ENCODE results near the gene OR4E1. TPM values are rescaled to one million over a fixed set of nuclear protein-coding genes. Genes with fewer than 3 reads are reported as not detected.

OR4E1 gene
- total RNA-seq = not detected in 2 replicates

GRCh38 chr14:21673718-21674117, at the start of gene OR4E1:
Gene OR4E1 (minus strand): TSS chr14:21673818. CDS start chr14:21670935, 2,883 bp downstream.

DNA sequence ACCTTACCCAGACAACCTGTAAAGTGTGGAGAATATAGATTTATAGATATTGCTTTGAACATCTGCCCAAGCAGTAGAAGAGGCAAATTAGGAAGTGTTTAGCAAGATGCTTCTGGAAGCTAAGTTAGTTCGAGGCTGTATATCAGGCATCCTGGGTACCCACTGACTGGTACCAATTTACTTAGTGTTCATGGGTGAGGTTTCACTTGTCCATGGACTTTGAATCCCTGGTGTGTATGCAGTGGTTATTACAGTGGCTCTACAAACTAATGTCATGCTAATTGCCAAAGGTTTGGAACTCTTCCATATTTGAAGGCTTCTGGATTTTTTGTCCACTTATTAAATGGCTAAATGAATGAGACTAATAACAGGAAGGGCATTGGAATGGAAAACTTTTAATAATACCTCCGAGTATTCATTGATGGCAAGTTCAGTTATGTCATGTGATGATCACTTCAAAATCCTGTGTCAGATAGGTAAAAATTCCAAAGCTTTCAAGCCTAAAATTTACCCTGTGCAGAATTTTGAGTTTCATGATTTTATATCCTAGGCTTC, 20.2 kb downstream of the OR4E1 start, which contains the start of gene OR4E2:
OR4E2 (plus strand) TSS at position 505 of the 555 bp plus-strand sequence. CDS start 11,248 bp downstream, outside the sequence.

GRCh38 chr14:21634840-21635239, 38.8 kb downstream of the OR4E1 start, which contains the start of gene OR10G2:
Gene OR10G2 (minus strand): TSS chr14:21634940. CDS start chr14:21634842, 98 bp downstream.

Other genes starting within 250 kb of the OR4E1 start
- gene CHD8, start 217.7 kb downstream of the OR4E1 start, total RNA-seq = 47.7 and 51.1 TPM in 2 replicates
- gene RAB2B, start 196.9 kb downstream of the OR4E1 start, total RNA-seq = 20.7 and 24.2 TPM in 2 replicates
- 21.5 and 30.5 TPM in 2 replicates for gene TOX4, start 196.6 kb downstream of the OR4E1 start, total RNA-seq
- gene METTL3, start 162.5 kb downstream of the OR4E1 start, total RNA-seq = 39.2 and 52.8 TPM in 2 replicates
- 1.5 and 2.1 TPM in 2 replicates for gene SALL2, start 147.5 kb downstream of the OR4E1 start, total RNA-seq
- not detected in 2 replicates for gene OR10G3, start 93.7 kb downstream of the OR4E1 start, total RNA-seq
- not detected in 2 replicates for gene OR10G2, start 38.9 kb downstream of the OR4E1 start, total RNA-seq
- not detected in 2 replicates for gene OR4E2, start 20.0 kb downstream of the OR4E1 start, total RNA-seq

All from aortic smooth muscle cell (primary cell).